Sciatic nerve (tissue), 2 donors: ENCODE measurements around the gene PIP5K1C. TPM values are rescaled to one million over a fixed set of nuclear protein-coding genes. Genes with fewer than 3 reads are reported as not detected.
"Not testable (repeated sequence)": the region's sequence is repeated elsewhere in the genome, so short reads cannot be mapped to it uniquely, and the experiment has no call there.

Source experiments
- ATAC-seq: fragments of 200-7000 bp; cut with Tn5 transposase; one replicate; pipeline ENCODE4 v1.9.1; 2020; ENCODE audit warnings: mild to moderate bottlenecking, moderate library complexity
- DNase-seq: peaks from one replicate; pipeline ENCODE4 v3.0.0-alpha.2; 2020; ENCODE audit warnings: low spot score
- intact Hi-C: fragments of 100-400 bp; cut with DNase I; formaldehyde crosslinking; loops from one replicate; pipeline ENCODE4 v1.14.2; 2022
- total RNA-seq: library from RNA; stranded (reverse); fragmentation: NEBNext Ultra II Directional; extraction: Animal tissue kit (Norgen Biotek cat#: 25700); gene quantifications from one replicate; pipeline ENCODE4 v1.2.1, GENCODE V29; 2021
- donor health status: DM: no; HTN: no; CAD: no.
- donor health status: DM: no; HTN: no; CAD: no.

PIP5K1C gene
- total RNA-seq, 1 donor from 2014 or later, result 46.9 TPM

- no peak for DNase-seq
- intact Hi-C loops, result no loop called here
- ATAC-seq, result no peak
These were observed 113.4 kb downstream of the PIP5K1C start for GRCh38 chr19:3586707-3587346.

- no peak for ATAC-seq
- intact Hi-C loops, result no loop called here
- no peak for DNase-seq
These were observed 114.1 kb downstream of the PIP5K1C start for GRCh38 chr19:3586127-3586626.

GRCh38 chr19:3585301-3586126, 114.8 kb downstream of the PIP5K1C start, which contains the start of gene GIPC3:
Gene GIPC3 (plus strand): TSS chr19:3585478. CDS start chr19:3585598, 120 bp downstream.
- no peak for DNase-seq
- peak; percentile 23 for ATAC-seq
- intact Hi-C loops, result loop anchor here (2.0 kb wide), 1 partner anchor 37 kb away; no protein-coding TSS in a partner anchor

- not testable (repeated sequence) for ATAC-seq, DNase-seq
- intact Hi-C loops, result loop anchor here (2.0 kb wide), 1 partner anchor 39 kb away; no protein-coding TSS in a partner anchor
These were observed 116.0 kb downstream of the PIP5K1C start for GRCh38 chr19:3584036-3584802.

- DNase-seq, intact Hi-C loops, ATAC-seq: not testable (repeated sequence)
These were observed 118.5 kb downstream of the PIP5K1C start for GRCh38 chr19:3581792-3582191.

Other genes with a start within 250 kb of the PIP5K1C start
- gene SMIM24, start 219.9 kb downstream of the PIP5K1C start, total RNA-seq, result not detected
- gene SMIM44, start 217.0 kb downstream of the PIP5K1C start, total RNA-seq, result not detected
- 8.4 TPM for gene DOHH, start 199.8 kb downstream of the PIP5K1C start, total RNA-seq
- gene FZR1, start 194.2 kb downstream of the PIP5K1C start, total RNA-seq, result 46.1 TPM
- gene TEKTIP1, start 161.3 kb downstream of the PIP5K1C start, total RNA-seq, result 4.9 TPM
- 52.5 TPM for gene MFSD12, start 142.9 kb downstream of the PIP5K1C start, total RNA-seq
- 72.9 TPM for gene HMG20B, start 127.5 kb downstream of the PIP5K1C start, total RNA-seq
- gene GIPC3, start 115.0 kb downstream of the PIP5K1C start, total RNA-seq, result 2.4 TPM
- 11.2 TPM for gene TBXA2R, start 93.6 kb downstream of the PIP5K1C start, total RNA-seq
- gene CACTIN, start 73.7 kb downstream of the PIP5K1C start, total RNA-seq, result 19.6 TPM
- gene TJP3, start 7.9 kb upstream of the PIP5K1C start, total RNA-seq, result 2.1 TPM
- 26.1 TPM for gene APBA3, start 61.2 kb upstream of the PIP5K1C start, total RNA-seq
- 35.3 TPM for gene MRPL54, start 62.2 kb upstream of the PIP5K1C start, total RNA-seq
- gene RAX2, start 71.8 kb upstream of the PIP5K1C start, total RNA-seq, result not detected
- 1.6 TPM for gene MATK, start 85.9 kb upstream of the PIP5K1C start, total RNA-seq
- 0.31 TPM for gene ZFR2, start 168.6 kb upstream of the PIP5K1C start, total RNA-seq
- not detected for gene ATCAY, start 180.2 kb upstream of the PIP5K1C start, total RNA-seq
- not detected for gene NMRK2, start 232.6 kb upstream of the PIP5K1C start, total RNA-seq